Middle frontal gyrus (tissue), 1 donor: ENCODE measurements around the gene NLRP2B.
"Not testable (repeated sequence)": the region's sequence is repeated elsewhere in the genome, so short reads cannot be mapped to it uniquely, and the experiment has no call there.

Source experiments
- DNase-seq: peaks from one replicate; pipeline ENCODE4 v3.0.0-alpha.2; 2015; ENCODE audit warnings: low spot score; ENCODE audit errors: extremely low spot score

The NLRP2B gene

DNA sequence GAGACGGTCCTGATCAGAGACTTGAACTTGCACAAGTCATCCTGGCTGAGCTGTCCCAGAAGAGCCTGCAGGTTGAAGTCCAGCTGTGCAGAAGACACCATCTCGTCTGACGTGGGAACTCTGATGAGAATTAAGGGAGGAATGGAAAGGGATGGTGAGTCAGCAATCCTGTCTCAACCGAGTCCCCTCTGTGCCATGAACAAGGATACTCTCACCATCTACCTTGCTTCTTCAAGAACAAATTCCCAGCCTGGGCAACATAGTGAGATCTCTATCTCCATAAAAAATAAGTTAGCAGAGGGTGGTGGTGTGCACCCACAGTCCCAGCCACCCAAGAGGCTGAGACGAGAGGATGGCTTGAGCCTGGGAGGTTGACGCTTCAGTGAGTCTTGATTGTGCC lies at the start of gene NLRP2B:
Gene NLRP2B, minus strand, starts transcription at position 101 of the 400 bp plus-strand sequence.
- DNase-seq = no peak

DNA sequence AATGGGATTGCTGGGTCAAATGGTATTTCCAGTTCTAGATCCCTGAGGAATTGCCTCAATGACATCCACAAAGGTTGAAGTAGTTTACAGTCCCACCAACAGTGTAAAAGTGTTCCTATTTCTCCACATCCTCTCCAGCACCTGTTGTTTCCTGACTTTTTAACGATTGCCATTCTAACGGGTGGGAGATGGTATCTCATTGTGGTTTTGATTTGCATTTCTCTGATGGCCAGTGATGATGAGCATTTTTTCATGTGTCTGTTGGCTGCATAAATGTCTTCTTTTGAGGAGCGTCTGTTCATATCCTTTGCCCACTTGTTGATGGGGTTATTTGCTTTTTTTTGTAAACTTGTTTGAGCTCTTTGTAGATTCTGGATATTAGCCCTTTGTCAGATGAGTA lies 45.9 kb upstream of the NLRP2B start:
- DNase-seq = not testable (repeated sequence)

DNA sequence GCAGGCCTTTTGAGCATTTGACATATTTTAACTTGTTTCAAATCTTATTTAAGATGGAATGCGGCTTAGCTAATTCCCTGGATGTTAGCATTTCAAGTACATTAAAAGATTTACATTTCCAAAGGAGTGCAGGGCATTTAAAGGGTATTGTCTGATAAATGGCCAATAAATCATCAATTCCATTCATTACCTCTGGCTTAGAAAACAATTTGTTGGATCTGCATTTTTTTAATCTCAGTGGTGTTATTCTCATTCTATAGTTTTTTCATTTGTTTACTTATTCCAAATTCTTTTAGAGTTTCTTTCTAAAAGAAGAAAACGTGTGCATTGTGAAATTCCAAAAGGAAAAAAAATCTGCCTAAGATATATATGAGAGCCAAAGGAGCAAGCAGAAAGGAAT lies 1.3 kb upstream of the NLRP2B start:
- DNase-seq = no peak

DNA sequence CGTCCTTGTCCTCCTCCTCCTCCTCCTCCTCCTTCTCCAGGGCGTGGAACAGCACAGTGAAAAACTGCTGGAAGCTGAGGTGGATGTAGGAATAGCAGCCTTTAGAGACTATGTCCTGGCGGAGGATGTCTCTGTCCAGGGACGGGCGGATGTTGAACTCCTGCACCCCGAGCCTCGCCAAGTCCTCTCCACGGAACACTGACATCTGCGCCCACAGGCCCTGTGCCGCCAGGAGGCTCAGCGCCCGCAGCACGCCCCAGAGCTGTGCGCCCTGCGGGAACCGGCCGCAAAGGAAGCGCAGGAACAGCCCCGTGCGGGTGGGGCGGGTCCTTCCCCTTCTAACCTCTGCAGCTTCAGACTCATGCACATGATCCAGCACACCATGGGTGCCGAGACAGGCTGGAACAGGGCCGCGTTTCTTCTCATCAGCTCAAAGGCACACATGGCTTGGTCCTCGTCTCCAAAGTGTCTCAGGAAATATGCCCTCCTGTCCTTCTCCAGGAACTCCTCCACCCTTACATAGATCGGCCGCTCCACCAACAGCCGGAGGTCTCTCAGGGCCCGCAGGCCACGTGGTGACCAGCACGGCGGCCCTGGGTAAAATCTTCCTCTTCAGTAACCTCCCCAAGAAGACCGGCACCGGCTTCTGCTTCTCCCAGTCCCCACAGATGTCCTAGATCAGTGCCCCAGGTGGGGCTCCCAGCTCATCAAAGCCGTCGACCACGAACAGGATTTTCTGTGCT lies 1.2 kb downstream of the NLRP2B start:
- no peak for DNase-seq

DNA sequence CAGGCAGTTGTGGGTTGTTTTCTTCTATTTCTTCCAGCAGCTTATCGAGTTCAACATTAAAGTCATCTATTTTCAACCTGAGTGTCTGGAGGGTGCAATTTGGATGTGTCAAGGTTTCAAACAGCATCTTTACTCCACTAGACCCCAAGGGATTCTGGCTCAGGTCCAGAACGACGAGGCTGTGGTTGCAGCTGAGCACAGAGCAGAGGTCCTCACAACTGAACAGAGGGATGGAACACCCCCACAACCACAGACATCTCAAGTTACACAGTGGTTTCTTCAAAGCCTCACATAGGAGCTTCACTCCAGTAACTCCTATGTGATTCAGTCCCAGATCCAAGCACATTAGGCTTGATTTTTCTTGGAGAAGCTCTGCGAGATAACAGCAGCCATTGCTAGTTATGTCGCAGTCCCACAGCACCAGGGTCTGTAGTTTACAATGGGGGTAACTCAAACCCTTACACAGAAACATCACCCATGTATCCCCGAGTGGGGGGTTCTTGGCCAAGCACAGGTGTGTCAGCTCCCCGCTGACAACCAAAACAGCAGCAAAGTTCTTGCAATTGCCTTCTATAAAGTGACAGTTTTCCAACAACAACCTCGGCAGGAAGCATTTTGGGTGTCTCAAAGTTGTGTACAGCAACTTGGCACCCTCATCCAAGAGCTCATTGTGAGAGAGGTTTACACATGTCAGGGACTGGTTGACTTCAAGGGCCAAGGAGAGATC lies 2.8 kb downstream of the NLRP2B start:
- DNase-seq = no peak

DNA sequence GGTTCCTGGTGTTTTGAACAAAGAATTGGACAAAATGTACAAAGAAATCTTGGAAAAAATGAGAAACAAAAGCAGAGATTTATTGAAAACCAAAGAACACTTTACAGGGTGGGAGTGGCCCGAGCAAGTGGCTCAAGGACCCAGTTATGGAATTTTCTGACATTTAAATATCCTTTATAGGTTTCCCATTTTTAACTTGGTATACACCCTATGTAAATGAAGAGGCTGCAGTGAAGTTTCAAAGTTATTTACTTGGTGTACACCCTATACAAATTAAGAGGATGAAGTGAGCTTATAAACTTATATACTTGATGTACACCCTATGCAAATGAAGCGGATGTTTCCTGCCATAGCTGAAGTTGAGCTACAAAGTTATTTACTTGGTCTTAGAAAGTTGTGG lies 4.7 kb downstream of the NLRP2B start:
- no peak for DNase-seq

DNA sequence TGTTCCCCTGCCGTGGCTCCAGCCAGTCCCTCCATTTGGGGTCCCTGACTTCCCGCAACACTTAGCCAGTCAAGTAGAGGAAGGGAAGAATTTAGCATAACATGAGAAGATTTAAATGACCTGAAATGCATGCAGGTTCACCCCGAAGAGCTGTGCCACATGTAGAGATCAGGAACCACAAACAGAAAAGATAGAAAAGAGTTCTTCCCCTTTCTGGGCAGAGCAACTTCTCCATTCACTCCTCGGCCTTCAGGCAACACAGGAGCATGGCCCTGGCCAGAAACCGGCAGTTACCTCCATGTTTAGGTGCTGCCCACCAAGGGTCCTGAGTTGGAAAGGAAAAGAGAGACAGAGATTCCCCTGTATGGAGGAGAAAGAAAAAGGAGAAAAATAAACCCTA lies 5.2 kb downstream of the NLRP2B start:
- DNase-seq = no peak

DNA sequence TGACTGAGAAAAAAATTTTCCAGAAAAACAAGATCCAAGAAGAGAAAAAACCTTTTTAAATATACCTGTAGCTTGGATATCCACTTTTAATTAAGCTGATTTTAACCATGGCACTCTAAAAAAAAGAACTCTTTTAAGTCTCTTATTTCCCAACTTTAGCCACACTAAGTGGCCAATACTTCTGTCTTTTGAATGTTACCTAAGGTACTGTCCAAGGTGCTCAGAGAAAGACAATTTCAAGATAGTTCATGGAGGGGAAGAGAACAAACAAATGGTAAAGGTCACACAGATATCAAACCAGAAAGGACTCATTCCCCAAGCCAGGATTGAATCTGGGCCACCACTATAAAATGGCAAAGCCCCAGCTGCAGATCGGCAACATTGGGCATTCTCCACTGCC lies 10.1 kb downstream of the NLRP2B start:
- DNase-seq = no peak

DNA sequence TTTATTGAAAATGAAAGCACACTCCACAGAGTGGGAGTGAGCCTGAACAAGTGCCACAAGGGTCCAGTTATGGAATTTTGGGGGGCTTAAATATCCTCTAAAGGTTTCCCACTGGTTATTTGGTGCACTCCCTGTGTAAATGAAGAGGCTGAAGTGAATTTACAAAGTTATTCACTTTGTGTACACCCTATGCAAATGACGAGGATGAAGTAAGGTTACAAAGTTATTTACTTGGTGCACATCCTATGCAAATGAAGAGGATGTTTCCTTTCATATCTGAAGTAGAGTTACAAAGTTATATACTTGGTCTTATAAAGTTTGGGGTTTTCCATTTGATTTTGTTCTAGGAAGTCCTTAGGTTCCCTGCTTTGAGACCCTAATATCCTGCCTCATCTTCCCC lies 13.1 kb downstream of the NLRP2B start:
- no peak for DNase-seq

DNA sequence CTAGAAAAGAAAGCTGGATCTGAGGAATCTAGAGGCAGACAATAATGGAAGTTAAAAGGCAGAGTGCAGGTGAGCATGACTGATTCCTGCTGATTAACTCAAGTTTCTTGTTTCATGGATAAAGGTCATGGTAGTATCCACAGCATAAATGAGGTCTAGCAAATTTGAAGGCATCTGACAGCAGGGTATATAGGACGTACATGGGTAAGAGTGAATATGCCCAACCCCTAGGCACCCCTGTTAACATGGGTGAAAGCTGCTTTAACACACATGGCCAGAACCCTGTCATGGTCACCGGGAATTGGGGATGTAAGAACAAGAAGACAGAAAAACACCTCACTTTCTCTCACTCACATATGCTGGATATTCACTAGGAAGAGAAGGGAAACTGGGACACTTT lies 25.0 kb downstream of the NLRP2B start:
- DNase-seq = no peak

DNA sequence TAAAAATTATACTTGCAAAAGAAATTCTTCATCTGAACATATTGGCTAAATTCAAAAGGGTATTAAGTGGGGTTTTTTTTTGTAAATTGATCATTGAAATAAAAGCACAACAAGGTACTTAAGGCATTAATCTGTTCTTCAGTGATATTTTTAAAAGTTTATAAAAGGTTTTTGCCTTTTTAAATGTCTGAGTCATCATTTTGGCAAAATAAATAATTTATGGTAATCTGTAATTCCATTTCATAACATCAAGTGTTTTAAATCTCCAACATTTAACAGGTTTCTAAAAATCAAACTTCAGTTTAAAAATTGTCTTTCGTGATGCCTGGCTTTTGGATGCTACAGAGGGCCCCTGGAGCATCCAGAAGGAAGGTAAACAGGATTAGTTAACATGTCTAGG lies 27.4 kb downstream of the NLRP2B start:
- DNase-seq = no peak

DNA sequence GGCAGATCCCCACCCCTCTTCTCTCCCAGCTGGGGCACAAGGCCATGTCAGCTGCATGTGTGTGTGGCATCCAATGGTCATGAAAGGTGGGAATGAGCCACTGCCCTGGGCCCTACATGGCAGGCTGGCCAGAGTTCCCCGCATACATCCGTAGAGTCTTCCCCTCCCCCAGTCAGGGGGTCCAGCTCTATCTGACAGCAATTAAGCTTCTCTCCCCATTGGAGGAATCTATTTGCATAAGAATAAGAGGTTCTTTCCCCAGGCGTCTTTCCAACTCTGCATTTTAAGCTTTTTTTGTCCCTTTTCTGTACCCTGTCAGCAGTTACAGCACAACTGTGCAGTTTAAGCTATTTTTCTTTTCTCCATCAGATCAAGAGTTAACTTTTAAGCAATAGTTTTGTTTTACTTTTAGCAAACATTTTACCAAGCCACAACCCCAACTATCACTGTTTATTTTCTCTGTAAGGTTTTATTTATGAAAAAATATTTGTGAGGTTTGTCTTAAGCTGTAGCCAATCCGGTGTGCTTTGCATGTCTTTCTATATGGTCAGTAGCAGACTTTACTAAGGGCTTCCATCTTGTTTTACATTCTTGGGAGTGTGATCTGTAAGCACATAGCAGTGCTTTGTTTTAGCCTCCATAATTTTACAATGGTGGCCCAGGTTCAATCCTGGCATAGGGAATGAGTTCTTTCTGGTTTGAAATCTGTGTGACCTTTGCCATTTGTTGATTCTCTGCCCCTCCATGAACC lies 28.7 kb downstream of the NLRP2B start:
- no peak for DNase-seq

DNA sequence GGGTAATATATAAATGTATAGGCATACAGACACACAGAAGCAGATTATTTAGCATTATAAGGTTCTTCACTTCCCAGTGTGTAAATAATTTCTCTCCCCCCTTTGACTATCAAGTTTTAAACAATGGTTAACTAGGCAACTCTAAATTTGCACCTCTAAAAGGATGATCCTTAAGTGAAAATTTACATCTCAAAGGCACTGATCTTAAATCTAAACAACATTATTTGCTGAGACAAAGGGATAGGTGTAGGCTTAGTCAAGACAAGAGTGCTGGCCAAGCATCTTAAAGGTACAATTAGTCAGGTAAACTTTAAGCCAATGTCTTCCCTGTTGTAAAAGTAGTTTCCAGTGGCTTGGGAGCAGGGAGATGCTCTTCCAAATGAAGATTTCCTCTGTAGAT lies 33.0 kb downstream of the NLRP2B start:
- DNase-seq = no peak

DNA sequence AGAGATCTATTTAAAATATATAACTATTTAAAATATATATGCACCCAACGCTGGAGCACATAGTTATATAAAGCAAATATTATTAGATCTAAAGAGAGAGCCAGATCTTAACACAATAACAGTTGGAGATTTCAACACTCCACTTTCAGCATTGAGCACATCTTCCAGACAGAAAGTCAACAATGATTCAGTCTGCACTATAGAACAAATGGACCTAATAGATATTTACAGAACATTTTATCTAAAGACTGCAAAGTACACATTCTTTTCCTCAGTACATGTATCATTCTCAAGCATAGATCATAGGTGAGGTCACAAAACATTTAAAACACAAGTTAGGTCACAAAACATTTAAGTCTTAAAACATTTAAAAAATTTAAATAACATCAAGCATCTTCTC lies 36.4 kb downstream of the NLRP2B start:
- DNase-seq = no peak

DNA sequence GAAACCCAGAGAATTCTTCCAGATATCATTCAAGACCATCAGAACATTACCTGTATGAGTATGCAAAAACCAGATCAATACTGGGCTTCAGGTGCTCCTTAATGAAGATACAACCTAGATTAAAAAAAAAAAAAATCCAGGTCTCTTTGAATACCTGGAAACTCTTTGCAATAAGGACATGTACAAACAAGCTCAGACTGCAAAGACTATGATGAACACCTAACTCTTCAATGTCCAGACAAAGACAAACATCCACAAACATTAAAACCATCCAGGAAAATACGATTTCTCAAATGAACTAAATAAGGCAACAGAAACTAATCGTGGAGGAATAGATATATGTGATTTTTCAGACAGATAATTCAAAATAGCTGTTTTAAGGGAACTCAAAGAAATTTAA lies 38.7 kb downstream of the NLRP2B start:
- DNase-seq = no peak

DNA sequence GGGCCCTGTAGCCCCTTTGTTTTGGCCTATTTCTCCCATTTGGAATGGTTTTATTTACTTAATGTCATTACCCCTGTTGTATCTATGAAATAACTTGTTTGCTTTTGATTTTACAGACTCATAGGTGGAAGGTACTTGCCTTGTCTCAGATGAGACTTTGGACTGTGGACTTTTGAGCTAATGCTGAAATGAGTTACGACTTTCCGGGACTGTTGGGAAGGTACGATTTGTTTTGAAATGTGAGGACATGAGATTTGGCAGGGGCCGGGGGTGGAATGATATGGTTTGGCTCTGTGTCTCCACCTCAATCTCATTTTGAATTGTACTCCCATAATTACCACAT lies 39.4 kb downstream of the NLRP2B start:
- no peak for DNase-seq

DNA sequence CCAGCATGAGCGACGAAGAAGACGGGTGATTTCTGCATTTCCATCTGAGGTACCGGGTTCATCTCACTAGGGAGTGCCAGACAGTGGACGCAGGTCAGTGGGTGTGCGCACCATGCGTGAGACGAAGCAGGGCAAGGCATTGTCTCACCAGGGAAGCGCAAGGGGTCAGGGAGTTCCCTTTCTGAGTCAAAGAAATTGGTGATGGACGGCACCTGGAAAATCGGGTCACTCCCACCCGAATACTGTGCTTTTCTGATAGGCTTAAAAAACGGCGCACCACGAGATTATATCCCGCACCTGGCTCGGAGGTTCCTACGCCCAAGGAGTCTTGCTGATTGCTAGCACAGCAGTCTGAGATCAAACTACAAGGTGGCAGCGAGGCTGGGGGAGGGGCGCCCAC lies 50.6 kb downstream of the NLRP2B start:
- DNase-seq = not testable (repeated sequence)
